ENCODE data around the gene TMEM176A.

The TMEM176A gene

GRCh38 chr7:150820148-150820547 lies 19.6 kb downstream of the TMEM176A start:
- no peak for DNase-seq

- no peak for DNase-seq
These were observed 20.1 kb downstream of the TMEM176A start for GRCh38 chr7:150820578-150821198.

- no peak for DNase-seq
These were observed 22.5 kb downstream of the TMEM176A start for GRCh38 chr7:150823043-150823442.

GRCh38 chr7:150823484-150824126 lies 23.0 kb downstream of the TMEM176A start:
- DNase-seq, result no peak

GRCh38 chr7:150824379-150825177 lies 24.0 kb downstream of the TMEM176A start:
- DNase-seq, result no peak

GRCh38 chr7:150826061-150826849 lies 25.7 kb downstream of the TMEM176A start:
- DNase-seq, result no peak

- no peak for DNase-seq
These were observed 27.8 kb downstream of the TMEM176A start for GRCh38 chr7:150828384-150828783.

- no peak for DNase-seq
These were observed 28.9 kb downstream of the TMEM176A start for GRCh38 chr7:150829426-150829825.

GRCh38 chr7:150830937-150831336 lies 30.4 kb downstream of the TMEM176A start:
- DNase-seq, result no peak

GRCh38 chr7:150831851-150832250 lies 31.3 kb downstream of the TMEM176A start:
- DNase-seq, result no peak

GRCh38 chr7:150835019-150835418 lies 34.5 kb downstream of the TMEM176A start:
- no peak for DNase-seq

- no peak for DNase-seq
These were observed 35.2 kb downstream of the TMEM176A start for GRCh38 chr7:150835702-150836280.

- no peak for DNase-seq
These were observed 38.5 kb downstream of the TMEM176A start for GRCh38 chr7:150838965-150839650.

- no peak for DNase-seq
These were observed 41.4 kb downstream of the TMEM176A start for GRCh38 chr7:150842018-150842417.

GRCh38 chr7:150842716-150843115 lies 42.1 kb downstream of the TMEM176A start:
- DNase-seq, result no peak

GRCh38 chr7:150845421-150845861 lies 44.9 kb downstream of the TMEM176A start:
- no peak for DNase-seq

- DNase-seq, result no peak
These were observed 45.9 kb downstream of the TMEM176A start for GRCh38 chr7:150846291-150847115.

GRCh38 chr7:150847536-150847935 lies 47.0 kb downstream of the TMEM176A start:
- DNase-seq, result no peak

GRCh38 chr7:150848111-150848510 lies 47.5 kb downstream of the TMEM176A start:
- DNase-seq, result no peak

- no peak for DNase-seq
These were observed 48.1 kb downstream of the TMEM176A start for GRCh38 chr7:150848561-150849115.

Data from activated CD4-positive, alpha-beta T cell treated with anti-CD3 and anti-CD28 coated beads for 4 hours (primary cell).